ENCODE results near the gene MYF5.

GRCh38 chr12:80763874-80764273, 47.2 kb downstream of the MYF5 start:
- TF ChIP-seq CTCF (IDR thresholded peaks at IDR 0.05) = peak; percentile 39 to 68 (median 53)
- no peak for TF ChIP-seq POLR2A (IDR thresholded peaks at IDR 0.05)
